ENCODE data around the gene HYAL1. TPM values are rescaled to one million over a fixed set of nuclear protein-coding genes. Genes with fewer than 3 reads are reported as not detected.

The HYAL1 gene
- polyA plus RNA-seq, 2 of the 4 experiments (the other 2 are of a cell fraction) = 0.62 to 1.1 TPM

DNA sequence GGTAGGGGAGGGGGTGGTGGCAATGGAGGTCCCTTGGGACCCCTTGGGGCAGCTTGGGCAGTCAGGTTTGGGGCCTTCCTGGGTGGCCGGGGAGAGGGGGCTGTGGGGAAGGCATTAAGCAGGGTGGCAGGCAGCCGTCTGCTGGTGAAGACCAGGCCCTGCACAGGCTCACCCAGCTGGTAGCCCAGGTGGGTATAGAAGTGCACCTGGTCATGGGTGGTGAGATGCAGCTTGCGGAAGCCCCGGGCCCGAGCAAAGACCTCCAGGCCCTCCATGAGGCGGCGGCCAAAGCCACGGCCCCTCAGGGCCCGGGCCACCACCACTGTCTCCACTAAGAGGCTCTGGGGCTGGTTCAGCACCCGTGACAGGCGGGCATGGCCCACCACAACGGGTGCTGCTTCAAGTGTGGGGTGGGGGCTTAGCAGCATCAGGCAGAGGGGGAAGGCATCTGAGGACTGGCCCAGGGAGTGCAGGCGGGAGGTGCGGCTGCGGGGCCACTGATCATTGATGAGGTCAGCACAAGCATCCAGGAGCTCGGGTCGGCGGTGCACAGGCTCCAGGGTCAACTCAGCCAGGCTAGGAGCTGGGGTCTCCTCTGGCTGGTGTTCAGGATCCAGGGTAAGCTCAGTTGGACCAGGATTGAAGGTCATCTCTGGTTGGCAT, 6.5 kb downstream of the HYAL1 start:
- Histone ChIP-seq H3K4me2 (no peak overlapping the region), H3K4me3 (no peak overlapping the region), H3K9me3 (no peaks in the 10 kb centered on the region), H3K4me1 (peaks cover 23% of the 10 kb centered on the region; the same call in 2 of the 3 replicates), H3K27ac (no peak overlapping the region)
- FAIRE-seq (no peak), DNase-seq (ENCODE audit: low read depth in 1 of 2, low spot score in 1 of 2) (no peak), ATAC-seq (no peak)
- 100% methylated on average over 3 of the region's 18 CpGs for WGBS (ENCODE audit: missing lambda C conversion rate)
- ChIA-PET CTCF (interaction anchor here (0.8 kb wide), 2 partner anchors 33 to 51 kb away, joined by 3 read pairs; no protein-coding TSS in a partner anchor), POLR2A (no interaction called here)
- no peak for TF ChIP-seq SREBF2 (IDR thresholded peaks at IDR 0.05)
- no peak for TF ChIP-seq HDAC2 (IDR thresholded peaks at IDR 0.05)
- TF ChIP-seq KDM5A (IDR thresholded peaks at IDR 0.05) = no peak
- TF ChIP-seq ELK1 (IDR thresholded peaks at IDR 0.05; ENCODE audit: low read depth, low read length) = no peak
- no peak for TF ChIP-seq MAX (IDR thresholded peaks at IDR 0.05)
- TF ChIP-seq BHLHE40 (IDR thresholded peaks at IDR 0.05; ENCODE audit: low read depth, low read length) = no peak
- TF ChIP-seq RNF2 (IDR thresholded peaks at IDR 0.05; ENCODE audit: borderline replicate concordance, low read depth) = no peak

- POLR2A ChIA-PET = no interaction called here
- DNase-seq (ENCODE audit: low read depth in 1 of 2, low spot score in 1 of 2) (no peak), FAIRE-seq (no peak), ATAC-seq (no peak)
- Histone ChIP-seq H3K4me3 (no peak overlapping the region), H3K9me3 (no peaks in the 10 kb centered on the region), H3K27ac (no peak overlapping the region), H3K4me2 (no peak overlapping the region), H3K4me1 (peaks cover 26% of the 10 kb centered on the region; the same call in 2 of the 3 replicates)
- WGBS (ENCODE audit: missing lambda C conversion rate) = 84% methylated on average over 8 of the region's 8 CpGs
- CTCF ChIA-PET = interaction anchor here (1.1 to 1.5 kb wide), 3 partner anchors 21 to 49 kb away, joined by 3 to 5 read pairs (median 4); no protein-coding TSS in a partner anchor
- TF ChIP-seq HES2 (IDR thresholded peaks at IDR 0.05) (no peak), HMGXB4 (CRISPR knock-in tag; IDR thresholded peaks at IDR 0.05; ENCODE audit: borderline replicate concordance) (no peak), RARB (CRISPR knock-in tag; IDR thresholded peaks at IDR 0.05) (no peak), PHF8 (IDR thresholded peaks at IDR 0.05; ENCODE audit: borderline replicate concordance, low read depth) (no peak), CHD4 (IDR thresholded peaks at IDR 0.05; ENCODE audit: borderline replicate concordance) (no peak)
- TF ChIP-seq, protein P1, sequence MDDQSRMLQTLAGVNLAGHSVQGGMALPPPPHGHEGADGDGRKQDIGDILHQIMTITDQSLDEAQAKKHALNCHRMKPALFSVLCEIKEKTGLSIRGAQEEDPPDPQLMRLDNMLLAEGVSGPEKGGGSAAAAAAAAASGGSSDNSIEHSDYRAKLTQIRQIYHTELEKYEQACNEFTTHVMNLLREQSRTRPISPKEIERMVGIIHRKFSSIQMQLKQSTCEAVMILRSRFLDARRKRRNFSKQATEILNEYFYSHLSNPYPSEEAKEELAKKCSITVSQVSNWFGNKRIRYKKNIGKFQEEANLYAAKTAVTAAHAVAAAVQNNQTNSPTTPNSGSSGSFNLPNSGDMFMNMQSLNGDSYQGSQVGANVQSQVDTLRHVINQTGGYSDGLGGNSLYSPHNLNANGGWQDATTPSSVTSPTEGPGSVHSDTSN (IDR thresholded peaks at IDR 0.05) = no peak
Measured at GRCh38 chr3:50295553-50296431, 7.6 kb downstream of the HYAL1 start.
